ENCODE measurements around the gene XPR1.

Gene XPR1

DNA sequence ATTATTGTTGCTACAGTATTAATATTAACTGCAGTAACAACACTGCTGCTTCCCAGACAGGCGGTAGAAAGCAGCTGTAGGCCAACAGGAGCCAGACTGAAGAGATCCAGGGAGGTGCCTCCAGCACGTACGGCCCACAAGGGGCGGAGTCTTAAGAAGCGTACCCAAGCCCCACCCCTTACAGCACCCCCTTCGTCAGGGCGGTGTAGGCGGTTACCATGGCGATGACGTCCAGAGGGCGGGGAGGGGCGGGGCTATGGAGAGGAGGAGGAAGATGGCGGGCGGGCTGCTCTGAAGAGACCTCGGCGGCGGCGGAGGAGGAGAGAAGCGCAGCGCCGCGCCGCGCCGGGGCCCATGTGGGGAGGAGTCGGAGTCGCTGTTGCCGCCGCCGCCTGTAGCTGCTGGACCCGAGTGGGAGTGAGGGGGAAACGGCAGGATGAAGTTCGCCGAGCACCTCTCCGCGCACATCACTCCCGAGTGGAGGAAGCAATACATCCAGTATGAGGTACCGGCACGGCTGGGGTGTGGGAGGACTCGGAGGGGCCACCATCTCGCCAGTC is at the start of gene XPR1:
Gene XPR1, plus strand, starts transcription at position 257 of the 560 bp plus-strand sequence. Its CDS starts 180 bp downstream, at position 437.
- DNase-seq (ENCODE audit: low spot score) = peak; percentile 99

DNA sequence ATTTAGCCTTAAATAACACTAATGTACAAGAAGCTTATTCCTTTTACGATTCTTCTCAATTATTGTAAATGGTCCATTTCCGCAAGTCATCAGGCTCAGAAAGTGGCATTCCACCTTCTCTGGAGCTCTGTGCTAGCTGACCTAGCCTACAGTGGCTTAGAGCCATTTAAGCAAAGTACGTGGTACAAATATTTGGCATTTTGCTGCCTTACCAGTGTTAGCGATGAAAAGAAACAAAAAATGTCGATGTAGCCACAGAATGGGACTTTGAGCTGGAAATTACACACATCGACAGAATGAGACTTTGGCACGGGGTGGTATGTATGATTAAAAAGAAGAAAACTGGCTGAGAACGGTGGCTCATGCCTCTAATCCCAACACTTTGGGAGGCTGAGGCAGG is 47.0 kb upstream of the XPR1 start:
- no peak for DNase-seq (ENCODE audit: low spot score)

DNA sequence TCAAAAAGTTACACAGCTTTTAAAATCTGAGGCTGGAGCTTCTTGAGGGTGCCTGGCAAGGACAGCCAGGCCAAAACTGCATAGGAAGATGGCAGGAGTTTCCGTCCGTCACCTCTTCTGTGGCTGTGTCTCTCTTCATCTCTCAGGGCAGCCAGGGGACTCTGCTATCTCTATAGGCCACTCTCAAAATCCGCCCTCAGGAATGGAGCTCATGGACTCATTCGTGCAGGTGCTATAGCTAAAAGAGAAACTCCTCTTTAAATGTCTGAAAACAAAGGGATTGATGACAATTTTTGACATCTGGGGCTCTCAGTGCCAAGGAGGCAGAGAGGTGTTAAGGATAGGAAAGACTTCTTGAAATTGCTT is 45.8 kb upstream of the XPR1 start:
- DNase-seq (ENCODE audit: low spot score) = no peak

DNA sequence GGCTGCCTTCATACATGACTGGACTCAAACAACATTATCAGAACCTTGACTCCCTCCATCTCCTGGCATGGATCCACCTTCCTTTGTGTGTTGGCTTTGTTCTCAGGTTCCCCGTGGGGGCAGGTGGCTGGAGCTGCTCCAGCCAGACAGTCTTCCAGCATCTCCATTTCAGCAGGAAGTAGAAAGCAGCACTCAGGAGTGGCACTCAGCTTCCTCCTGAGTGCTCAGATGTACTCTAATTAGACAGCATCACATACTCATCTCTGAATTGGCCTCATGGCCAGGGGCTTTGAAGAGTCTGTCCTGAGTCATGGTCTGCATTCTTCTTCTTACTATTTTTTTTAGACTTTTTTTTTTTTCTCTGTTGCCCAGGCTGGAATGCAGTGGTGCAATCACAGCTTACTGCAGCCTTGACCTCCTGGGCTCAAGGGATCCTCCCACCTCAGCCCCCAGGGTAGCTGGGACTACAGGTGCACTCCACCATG is 45.1 kb upstream of the XPR1 start:
- DNase-seq (ENCODE audit: low spot score) = no peak

DNA sequence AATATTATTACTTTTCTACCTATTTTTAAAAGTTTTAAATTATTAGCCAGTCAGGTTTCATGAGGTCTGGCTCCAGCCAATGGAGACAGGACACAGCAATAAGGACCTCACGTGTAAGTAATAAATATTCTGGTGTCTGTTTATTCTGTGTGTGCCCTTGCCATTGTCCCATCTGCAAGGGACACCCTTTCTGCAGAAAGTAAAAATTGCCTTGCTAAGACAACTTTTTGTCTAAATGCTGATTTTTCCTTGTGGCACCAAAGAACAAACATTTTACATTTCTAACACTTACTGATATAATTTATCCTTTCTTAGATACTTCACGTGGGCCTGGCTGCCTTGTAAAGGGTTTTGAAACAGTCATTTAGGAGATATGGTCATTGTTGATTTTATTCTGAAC is 43.7 kb upstream of the XPR1 start:
- DNase-seq (ENCODE audit: low spot score) = no peak

DNA sequence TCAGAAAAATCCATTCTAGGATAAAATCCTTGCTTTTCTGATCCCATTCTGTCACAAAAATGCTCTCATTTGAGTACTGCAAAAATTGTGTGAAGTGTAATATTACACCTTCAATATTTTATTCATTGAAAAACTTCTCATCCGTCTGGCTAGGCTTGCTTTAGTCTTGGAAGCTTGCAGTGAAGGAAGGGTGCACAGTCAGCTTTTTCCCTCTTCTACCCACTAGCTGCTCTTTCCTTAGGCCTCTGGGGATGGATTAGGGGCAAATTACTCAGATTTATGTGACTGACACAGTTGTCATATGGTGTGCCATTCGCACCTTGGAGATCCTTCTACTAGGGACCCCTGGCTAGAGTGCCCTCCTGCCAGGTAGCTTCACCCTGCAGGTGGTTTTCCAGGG is 40.9 kb upstream of the XPR1 start:
- no peak for DNase-seq (ENCODE audit: low spot score)

DNA sequence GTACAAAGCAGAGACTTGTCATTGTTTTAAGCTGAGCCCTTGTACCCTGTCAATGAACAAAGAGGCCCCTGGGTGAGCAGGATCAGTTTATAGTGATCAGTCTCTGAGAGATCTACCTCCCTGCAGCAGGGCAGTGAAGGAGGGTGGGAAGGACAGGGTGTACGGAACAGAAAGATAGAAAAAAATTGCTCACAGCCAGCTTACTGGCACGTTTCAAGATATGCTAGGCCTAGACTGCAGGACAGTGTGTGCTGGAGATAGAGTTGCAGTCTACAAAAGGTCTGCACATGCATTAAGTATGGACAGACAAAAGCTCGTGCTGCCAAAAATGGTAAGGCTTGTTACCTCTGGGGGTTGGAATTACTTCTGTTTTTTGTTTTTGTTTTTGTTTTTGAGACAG is 38.4 kb upstream of the XPR1 start:
- no peak for DNase-seq (ENCODE audit: low spot score)

DNA sequence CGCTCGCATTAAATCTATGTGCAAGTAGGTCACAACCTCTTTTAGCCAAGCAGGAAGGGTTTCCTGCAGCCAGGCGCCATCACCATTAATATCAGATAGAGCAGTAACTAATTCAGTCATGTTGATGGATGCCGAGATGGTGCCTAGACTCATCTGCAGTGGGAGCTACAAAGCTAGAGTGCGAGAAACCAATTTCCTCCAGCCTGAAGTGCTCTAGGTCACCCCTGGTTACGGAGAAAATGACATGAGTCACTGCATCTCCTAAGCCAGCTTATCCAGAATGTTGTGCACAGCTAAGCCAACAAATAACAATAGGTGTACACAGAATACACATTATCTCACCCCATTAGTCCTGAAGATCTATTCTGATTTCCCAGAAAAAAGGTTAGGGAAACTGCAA is 37.1 kb upstream of the XPR1 start:
- no peak for DNase-seq (ENCODE audit: low spot score)

DNA sequence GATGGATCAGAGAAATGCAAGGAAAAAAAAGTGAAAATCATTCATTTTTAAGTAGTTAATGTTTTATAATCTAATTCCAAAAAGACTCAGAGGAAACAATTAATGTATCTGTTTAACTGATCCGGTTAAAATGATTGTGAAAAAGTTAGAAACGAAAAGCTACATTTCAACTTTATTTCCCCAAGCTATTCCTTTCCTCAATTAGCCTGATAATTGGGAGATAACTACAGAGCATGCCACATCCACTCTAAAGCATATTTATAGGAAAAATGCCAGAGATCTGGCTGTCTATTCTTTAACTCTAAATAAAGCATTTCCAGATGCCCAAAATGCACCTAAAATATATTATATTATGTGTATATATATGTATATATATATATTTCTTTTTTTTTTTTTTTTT is 35.9 kb upstream of the XPR1 start:
- DNase-seq (ENCODE audit: low spot score) = no peak

DNA sequence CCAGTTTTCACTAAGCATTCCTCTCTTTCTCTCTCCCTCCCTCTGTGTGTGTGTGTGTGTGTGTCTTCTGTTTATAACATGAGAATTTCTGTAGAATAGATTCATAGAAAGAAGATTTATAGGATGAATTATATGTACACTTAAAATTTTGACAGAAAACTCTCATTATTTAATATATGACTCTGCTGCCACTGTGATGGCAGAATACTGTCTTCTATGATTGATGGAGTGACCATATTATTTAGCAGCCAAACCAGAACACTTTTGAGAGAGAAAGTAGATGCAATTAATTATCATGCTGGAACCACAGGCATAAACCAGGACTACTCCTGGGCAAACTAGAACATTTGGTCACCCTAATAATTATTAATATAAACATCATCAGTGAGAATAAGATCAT is 34.3 kb upstream of the XPR1 start:
- DNase-seq (ENCODE audit: low spot score) = no peak

DNA sequence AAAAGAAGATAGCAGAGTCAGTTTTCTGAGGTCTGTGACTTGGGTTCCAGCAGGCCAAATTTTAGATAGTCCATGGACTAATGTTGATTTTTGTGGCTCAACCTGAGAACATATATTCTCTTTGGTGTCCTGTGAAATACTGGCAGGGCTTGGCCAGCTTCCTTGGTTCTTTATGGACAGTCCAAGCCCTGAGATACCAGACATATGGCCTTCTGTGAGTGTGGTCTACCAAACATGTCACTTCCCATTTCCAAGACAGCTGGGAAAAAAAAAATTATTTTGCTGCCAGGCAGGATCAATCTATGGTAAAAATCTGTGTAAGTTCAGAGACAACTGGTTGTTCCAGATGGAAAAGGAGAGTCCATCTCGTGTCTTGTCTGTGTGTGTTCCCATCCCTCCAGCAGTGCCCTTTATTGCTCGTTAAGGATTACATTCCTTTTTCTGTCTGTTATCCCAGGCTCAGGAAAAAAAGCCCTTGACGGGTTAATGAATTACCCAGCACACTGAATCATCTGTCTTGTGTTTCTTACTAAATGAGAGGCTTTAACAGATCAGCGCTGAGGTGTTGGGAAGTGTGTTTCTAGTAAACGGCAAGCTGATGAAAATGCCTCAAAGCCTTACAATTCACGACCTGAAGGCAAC is 33.4 kb upstream of the XPR1 start:
- no peak for DNase-seq (ENCODE audit: low spot score)

DNA sequence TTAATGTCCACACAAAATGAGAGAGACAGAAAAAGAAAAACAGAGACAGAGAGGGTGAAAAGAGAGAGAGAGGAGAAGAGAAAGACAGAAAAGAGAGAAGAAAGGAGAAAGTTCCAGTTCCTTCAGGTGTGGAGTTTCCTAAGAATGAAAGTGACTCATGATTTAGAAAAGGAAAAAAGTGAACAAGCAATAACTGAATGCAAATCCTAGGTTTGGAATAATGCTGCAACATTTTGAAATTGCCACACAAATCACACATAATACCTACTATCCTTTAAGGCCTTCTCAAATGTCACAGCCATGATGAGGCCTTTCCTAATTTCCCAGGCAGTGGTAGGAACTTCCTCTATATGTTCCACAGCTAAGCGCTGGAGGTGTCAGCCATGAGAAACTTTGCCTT is 31.5 kb upstream of the XPR1 start:
- DNase-seq (ENCODE audit: low spot score) = no peak

DNA sequence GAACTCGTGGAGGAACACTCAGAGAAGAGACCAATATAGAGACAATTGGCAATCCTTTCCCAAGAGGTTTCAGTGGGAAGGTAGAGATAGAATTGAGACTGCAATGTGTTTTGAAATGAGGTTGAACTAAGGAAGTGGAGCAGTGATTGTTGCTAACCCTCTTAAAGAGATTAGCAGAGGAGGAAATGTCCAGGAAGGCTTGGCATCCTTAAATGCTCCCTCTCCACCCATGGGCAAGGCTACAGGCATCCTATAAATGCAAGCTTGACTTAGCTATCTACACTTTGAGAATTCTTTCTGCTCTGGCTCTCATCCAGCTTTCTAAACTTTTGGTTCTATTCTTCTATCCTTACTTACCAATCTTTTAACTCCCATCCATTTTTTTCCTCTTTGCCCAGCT is 30.3 kb upstream of the XPR1 start:
- DNase-seq (ENCODE audit: low spot score) = no peak

DNA sequence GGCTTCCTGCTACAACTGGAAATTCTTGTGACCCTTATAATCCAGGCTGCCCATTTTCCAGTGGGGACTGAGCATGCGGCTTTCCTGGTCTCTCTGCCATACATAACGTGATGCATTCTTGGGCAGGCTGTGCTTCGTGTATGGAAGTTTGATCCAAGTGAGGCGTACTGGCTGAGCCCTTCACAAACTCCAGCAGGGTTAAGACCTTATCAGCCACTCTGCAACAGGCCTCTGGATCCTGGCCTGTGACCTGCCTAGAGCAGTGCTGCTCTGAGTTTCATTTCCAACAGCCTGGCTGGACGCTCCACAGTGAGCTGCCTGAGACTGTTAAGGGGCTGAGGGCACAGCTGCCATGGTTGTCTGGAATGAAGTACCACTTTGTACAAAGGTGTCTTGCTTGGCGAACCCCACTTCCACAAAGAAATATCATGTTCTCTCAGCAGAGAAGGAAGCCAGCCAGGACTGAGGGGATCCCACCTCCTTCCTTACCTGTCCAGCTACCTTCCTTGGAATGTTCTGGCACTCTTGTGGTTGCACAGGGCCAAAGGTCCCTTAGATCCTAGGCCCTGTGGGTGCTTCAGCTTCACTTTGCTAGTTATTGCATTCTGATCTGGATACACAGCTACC is 28.5 kb upstream of the XPR1 start:
- no peak for DNase-seq (ENCODE audit: low spot score)

DNA sequence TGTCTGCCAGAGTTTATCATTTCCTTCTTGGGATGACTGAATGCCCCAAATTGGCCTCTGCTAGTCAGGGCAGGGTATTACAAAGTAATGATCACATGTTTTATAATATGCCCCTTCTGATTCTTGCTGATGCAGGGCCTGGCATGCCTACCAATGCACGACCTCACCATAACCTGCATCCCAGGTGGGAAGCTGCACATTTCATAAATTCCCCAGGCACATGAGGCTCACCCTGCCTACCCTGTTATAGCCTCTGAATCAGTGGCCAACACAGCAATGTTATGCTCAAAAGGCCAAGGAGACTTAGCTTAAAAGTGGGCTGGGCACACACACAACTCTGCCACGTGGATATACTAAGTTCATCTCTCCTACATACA is 28.0 kb upstream of the XPR1 start:
- no peak for DNase-seq (ENCODE audit: low spot score)

DNA sequence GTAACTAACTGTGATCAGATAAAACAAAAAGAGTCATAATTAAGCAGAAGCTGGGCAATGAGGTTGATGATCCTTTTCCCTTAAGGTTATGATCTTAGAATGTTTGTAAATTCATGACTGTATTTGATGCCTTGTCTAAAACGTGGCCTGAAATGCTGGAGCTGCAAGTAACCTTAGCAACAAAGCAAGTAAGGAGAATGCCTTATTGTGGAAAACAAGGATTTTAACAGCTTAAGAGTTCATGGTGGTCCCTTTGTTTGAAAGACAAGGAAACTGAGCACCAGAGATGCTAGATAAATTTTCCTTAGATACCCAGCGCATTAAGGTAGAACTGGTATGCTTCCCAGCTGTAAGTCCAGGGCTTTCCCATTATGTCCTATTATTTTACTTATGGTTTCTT is 25.7 kb upstream of the XPR1 start:
- no peak for DNase-seq (ENCODE audit: low spot score)

DNA sequence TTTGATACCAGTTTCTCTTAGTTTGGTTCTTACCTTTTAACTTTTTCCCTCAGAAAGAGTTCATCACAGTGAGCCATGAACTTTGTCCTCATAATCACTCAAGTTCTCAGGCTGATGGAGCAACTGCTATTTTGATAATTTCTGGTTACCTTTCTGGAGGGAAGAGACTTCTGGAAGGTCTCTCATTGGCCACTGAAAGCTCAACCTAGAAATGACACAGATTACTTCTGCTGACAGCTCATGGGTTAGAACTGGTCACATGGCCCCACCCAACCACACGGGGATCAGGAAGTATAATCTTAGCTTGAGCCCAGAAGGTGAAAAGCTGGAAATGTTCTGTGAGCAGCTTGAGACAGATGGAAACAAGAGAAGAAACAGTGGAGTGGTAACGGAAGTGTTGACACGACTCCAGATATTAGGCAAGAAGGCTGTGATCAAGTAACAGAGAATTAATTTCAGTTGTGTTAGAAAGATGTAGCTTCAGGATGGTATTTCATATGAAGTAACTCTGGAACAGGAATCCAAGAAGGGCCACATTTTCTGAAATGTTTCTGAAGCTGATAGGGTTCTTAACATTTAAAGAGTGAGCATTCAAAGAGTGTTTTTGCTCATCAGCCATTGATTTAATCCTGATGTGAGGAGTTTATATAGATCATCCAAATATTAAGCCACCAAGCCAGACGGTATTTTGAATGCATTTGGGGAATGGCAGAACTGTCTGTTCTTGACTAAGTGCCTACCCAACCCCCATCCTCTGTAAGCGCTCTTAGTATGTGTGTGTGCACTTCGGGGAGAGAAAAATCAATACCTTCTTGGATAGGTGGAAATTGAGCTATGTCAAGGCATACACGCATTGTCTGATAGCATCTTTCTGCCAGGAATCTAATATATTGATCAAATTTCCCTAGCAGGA is 21.9 kb upstream of the XPR1 start:
- no peak for DNase-seq (ENCODE audit: low spot score)

DNA sequence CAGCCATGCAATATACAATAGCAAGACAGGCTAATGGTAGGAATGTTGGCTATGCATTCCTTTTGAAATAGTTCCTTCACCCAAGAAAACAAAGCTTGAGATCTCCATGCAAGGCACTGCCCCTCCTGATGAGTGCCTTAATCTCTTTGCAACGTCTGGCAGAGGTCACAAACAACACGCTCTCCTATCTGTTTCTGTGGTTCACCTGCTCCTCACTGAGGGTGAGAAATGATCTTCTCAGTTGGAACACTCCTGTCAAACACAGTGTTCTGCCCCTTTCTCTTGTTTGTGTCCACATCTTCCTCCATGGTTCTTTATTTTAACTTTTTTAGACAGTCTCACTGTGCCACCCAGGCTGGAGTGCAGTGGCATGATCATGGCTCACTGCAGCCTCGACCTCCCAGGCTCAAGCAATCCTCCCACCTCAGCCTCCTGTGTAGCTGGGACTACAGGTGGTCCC is 21.2 kb upstream of the XPR1 start:
- DNase-seq (ENCODE audit: low spot score) = no peak

DNA sequence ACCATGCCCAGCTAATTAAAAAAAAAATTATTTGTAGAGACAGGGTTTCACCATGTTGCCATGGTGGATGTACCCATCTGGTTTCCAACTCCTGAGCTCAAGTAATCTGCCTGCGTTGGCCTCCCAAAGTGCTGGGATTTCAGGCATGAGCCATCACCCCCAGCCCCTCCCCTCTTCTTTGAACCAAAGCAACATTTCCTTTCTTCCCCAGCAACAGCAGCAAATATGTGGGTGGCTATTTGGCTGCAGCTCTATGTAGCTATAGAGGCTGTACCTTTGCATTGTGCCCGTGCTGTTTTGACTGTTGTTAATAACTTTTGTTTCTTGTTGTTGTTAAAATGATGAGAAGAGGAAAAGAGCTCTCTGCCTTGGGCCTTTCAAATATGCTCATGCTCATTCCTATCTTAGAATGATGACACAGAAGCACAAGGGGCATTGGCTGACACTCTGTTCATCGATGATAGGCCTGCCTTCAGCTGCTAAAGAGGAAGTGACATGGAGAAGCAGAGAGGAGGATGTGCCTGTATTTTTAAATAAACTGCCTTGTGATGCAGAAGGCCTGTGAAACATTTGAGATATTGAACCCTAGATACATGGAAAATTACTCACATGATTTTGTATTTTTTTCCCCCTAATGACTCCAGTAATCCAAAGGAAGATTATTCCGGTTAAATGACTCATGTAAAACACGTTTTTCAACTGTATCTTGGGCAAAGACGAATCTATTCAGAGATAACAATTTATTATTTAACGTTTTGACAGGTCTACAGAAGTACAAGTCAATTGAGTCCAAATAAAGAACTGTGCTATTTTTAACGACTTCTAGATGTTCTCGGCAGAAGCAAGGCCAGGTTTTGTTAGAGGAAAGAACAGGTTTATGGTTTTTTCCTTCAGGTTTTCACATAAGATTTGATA is 20.5 kb upstream of the XPR1 start:
- no peak for DNase-seq (ENCODE audit: low spot score)

DNA sequence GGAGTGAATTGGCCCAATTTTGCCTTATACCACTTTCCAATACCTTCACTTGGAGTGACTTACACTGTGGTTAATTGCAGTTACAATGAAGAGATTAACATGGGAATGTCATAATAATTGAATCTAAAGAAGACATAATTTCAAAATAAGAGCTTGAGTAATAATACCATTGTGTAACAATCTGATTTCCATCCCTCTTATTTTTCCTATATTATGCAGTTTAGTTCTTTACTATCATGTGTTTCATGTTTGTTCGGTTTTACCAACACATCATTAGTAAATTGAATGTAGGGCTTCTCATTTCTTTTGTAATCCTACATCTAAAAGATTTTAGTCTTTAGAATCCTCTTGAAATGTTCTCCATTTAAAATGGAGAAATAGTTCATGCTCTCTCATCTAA is 19.2 kb upstream of the XPR1 start:
- no peak for DNase-seq (ENCODE audit: low spot score)

DNA sequence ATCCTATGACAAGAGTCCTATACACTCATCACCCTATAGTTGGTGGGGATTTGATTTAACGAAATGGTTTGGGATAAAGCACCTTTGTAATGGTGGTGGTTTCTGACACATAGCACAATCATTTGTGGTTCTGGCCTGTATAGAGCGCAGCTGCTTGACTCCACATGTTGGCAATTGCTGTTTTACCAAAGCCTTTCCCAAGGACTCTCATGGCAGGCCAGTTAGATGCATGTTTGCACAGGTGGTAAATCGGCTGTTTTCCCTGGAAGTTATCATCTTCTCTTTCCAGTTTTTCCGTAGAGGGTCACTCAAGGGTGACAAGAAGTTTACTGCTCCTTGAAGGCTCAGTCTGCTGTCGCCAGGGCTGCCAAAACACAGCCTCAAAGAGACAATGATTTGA is 17.1 kb upstream of the XPR1 start:
- no peak for DNase-seq (ENCODE audit: low spot score)

Measured in CD4-positive, alpha-beta T cell treated with Interleukin-6 at 100 ng/mL for 8 hours (primary cell).